ENCODE data around the gene NAPEPLD.
"Not testable (repeated sequence)": the region's sequence is repeated elsewhere in the genome, so short reads cannot be mapped to it uniquely, and the experiment has no call there.

Gene NAPEPLD

GRCh38 chr7:103114576-103115008, 34.3 kb downstream of the NAPEPLD start:
- no peaks in the 10 kb centered on the region for H3K4me1 Mint-ChIP-seq (ENCODE audit: low read depth in 2 of 2)
- H3K27ac Mint-ChIP-seq: no peak overlapping the region
- peaks cover 11% of the 10 kb centered on the region for H3K36me3 Mint-ChIP-seq (ENCODE audit: insufficient read depth)
- ATAC-seq (replicated peaks) (no peak), DNase-seq (no peak)
- no peaks in the 10 kb centered on the region for H3K27me3 Mint-ChIP-seq
- H3K4me3 Mint-ChIP-seq: no peak overlapping the region
- H3K9me3 Mint-ChIP-seq: peaks cover 0 to 3% of the 10 kb centered on the region in 2 donors

DNA sequence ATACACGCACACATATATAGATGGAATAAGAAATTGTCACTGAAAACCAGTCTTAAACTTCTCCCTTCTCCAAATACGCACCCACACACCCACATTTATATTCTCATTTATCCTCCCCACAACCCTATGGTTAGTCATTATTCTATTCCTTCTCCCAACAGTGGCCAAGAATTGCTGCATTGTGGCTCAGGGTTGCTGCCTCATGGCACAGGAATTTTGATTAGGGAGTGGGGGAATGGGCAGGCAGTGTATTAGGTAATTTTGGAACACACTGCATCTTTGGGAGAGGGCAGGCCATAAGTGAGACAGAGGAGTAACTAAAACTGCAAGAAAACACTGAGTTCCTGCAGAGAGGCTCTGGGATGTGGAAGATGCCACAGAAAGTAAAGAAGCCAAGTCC, 35.7 kb downstream of the NAPEPLD start:
- no peak overlapping the region for H3K4me3 Mint-ChIP-seq
- DNase-seq (no peak), ATAC-seq (replicated peaks) (no peak)
- H3K9me3 Mint-ChIP-seq: peaks cover 1 to 8% of the 10 kb centered on the region in 2 donors
- peaks cover 3 to 6% of the 10 kb centered on the region in 2 donors for H3K4me1 Mint-ChIP-seq (ENCODE audit: low read depth in 2 of 2)
- no peak overlapping the region for H3K27ac Mint-ChIP-seq
- H3K27me3 Mint-ChIP-seq: no peaks in the 10 kb centered on the region
- peaks cover 10% of the 10 kb centered on the region for H3K36me3 Mint-ChIP-seq (ENCODE audit: insufficient read depth)

- DNase-seq; H3K4me3 Mint-ChIP-seq; H3K4me1 Mint-ChIP-seq (ENCODE audit: low read depth in 2 of 2); H3K27ac Mint-ChIP-seq; H3K9me3 Mint-ChIP-seq; ATAC-seq (replicated peaks); H3K27me3 Mint-ChIP-seq: not testable (repeated sequence)
- H3K36me3 Mint-ChIP-seq (ENCODE audit: insufficient read depth): peaks cover 13% of the 10 kb centered on the region
Observed at GRCh38 chr7:103106703-103107070, 42.2 kb downstream of the NAPEPLD start.

GRCh38 chr7:103106005-103106702, 42.7 kb downstream of the NAPEPLD start:
- no peaks in the 10 kb centered on the region for H3K27me3 Mint-ChIP-seq
- H3K4me3 Mint-ChIP-seq: no peak overlapping the region
- DNase-seq: no peak
- peaks cover 1 to 8% of the 10 kb centered on the region in 2 donors for H3K9me3 Mint-ChIP-seq
- H3K27ac Mint-ChIP-seq: peak overlapping the region in 1 of 2 donors; percentile 32
- H3K4me1 Mint-ChIP-seq (ENCODE audit: low read depth in 2 of 2): peaks cover 4 to 6% of the 10 kb centered on the region in 2 donors
- peaks cover 13% of the 10 kb centered on the region for H3K36me3 Mint-ChIP-seq (ENCODE audit: insufficient read depth)
- no peak for ATAC-seq (replicated peaks)

- H3K27me3 Mint-ChIP-seq: no peaks in the 10 kb centered on the region
- peaks cover 28% of the 10 kb centered on the region for H3K36me3 Mint-ChIP-seq (ENCODE audit: insufficient read depth)
- H3K4me3 Mint-ChIP-seq: no peak overlapping the region
Observed at GRCh38 chr7:103101543-103101942, 47.4 kb downstream of the NAPEPLD start.

GRCh38 chr7:103100348-103100747, 48.6 kb downstream of the NAPEPLD start:
- no peaks in the 10 kb centered on the region for H3K27me3 Mint-ChIP-seq
- no peaks in the 10 kb centered on the region for H3K4me1 Mint-ChIP-seq (ENCODE audit: low read depth in 2 of 2)
- ATAC-seq (replicated peaks) (no peak), DNase-seq (no peak)
- peak overlapping the region in 1 of 2 donors; percentile 1 for H3K27ac Mint-ChIP-seq
- no peaks in the 10 kb centered on the region for H3K9me3 Mint-ChIP-seq
- H3K4me3 Mint-ChIP-seq: no peak overlapping the region
- peaks cover 29% of the 10 kb centered on the region for H3K36me3 Mint-ChIP-seq (ENCODE audit: insufficient read depth)

More at GRCh38 chr7:103101543-103101942, 47.4 kb downstream of the NAPEPLD start:
- Mint-ChIP-seq H3K9me3 (no peaks in the 10 kb centered on the region), H3K4me1 (ENCODE audit: low read depth in 2 of 2) (no peaks in the 10 kb centered on the region), H3K27ac (no peak overlapping the region)
- ATAC-seq (replicated peaks): no peak
- no peak for DNase-seq

DNA sequence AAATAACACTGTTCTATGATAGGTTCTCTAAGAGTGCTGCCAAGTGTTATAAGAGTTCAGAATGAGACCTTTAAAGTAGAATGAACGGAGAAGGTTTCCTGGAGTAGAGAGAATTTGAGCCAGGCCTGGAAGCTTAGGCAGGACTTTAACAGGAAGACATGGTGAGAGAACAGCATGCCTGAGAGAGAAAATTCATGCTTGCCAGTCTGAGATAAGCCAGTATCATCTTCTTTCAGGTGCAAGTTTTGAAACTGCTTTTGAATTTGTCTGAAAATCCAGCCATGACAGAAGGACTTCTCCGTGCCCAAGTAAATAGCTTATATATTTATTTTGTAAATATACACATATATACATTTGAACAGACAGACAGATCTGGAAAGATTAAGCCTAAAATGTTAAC, 51.9 kb downstream of the NAPEPLD start:
- ATAC-seq (replicated peaks): no peak

GRCh38 chr7:103095558-103095957, 53.3 kb downstream of the NAPEPLD start:
- not testable (repeated sequence) for H3K27ac Mint-ChIP-seq; ATAC-seq (replicated peaks); H3K4me3 Mint-ChIP-seq; H3K9me3 Mint-ChIP-seq; H3K27me3 Mint-ChIP-seq; H3K4me1 Mint-ChIP-seq (ENCODE audit: low read depth in 2 of 2); DNase-seq
- H3K36me3 Mint-ChIP-seq (ENCODE audit: insufficient read depth): peaks cover 20% of the 10 kb centered on the region

More for the DNA sequence above, 51.9 kb downstream of the NAPEPLD start:
- Mint-ChIP-seq H3K27ac (no peak overlapping the region), H3K4me3 (no peak overlapping the region), H3K36me3 (ENCODE audit: insufficient read depth) (peaks cover 27% of the 10 kb centered on the region), H3K27me3 (no peaks in the 10 kb centered on the region), H3K9me3 (no peaks in the 10 kb centered on the region), H3K4me1 (ENCODE audit: low read depth in 2 of 2) (no peaks in the 10 kb centered on the region)
- no peak for DNase-seq

- Mint-ChIP-seq H3K4me3 (no peak overlapping the region), H3K9me3 (no peaks in the 10 kb centered on the region), H3K4me1 (ENCODE audit: low read depth in 2 of 2) (no peaks in the 10 kb centered on the region), H3K27ac (peak overlapping the region in 1 of 2 donors; percentile 1), H3K27me3 (no peaks in the 10 kb centered on the region), H3K36me3 (ENCODE audit: insufficient read depth) (peaks cover 13% of the 10 kb centered on the region)
- ATAC-seq (replicated peaks) (no peak), DNase-seq (no peak)
Observed at GRCh38 chr7:103094102-103094501, 54.8 kb downstream of the NAPEPLD start.

GRCh38 chr7:103093429-103093828, 55.5 kb downstream of the NAPEPLD start:
- DNase-seq (no peak), ATAC-seq (replicated peaks) (no peak)
- Mint-ChIP-seq H3K27me3 (no peaks in the 10 kb centered on the region), H3K4me3 (no peak overlapping the region), H3K36me3 (ENCODE audit: insufficient read depth) (peaks cover 12% of the 10 kb centered on the region), H3K27ac (no peak overlapping the region), H3K9me3 (no peaks in the 10 kb centered on the region), H3K4me1 (ENCODE audit: low read depth in 2 of 2) (no peaks in the 10 kb centered on the region)

DNA sequence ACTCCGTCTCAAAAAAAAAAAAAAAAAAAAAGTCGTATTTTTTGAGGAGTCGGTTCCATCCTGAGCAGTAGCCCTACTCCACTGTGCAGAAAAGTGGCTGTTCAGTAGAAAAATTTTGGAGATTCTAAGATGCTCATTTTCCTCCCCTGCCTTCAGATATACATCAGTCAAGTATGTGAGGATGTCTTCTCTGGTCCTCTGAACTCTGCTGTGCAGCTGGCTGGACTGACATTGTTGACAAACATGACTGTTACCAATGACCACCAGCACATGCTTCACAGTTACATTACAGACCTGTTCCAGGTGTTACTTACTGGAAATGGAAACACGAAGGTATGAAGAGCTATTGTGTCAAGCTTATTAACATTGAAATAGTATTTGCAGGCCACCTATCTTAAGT, 56.6 kb downstream of the NAPEPLD start:
- H3K27ac Mint-ChIP-seq, H3K27me3 Mint-ChIP-seq: not testable (repeated sequence)

DNA sequence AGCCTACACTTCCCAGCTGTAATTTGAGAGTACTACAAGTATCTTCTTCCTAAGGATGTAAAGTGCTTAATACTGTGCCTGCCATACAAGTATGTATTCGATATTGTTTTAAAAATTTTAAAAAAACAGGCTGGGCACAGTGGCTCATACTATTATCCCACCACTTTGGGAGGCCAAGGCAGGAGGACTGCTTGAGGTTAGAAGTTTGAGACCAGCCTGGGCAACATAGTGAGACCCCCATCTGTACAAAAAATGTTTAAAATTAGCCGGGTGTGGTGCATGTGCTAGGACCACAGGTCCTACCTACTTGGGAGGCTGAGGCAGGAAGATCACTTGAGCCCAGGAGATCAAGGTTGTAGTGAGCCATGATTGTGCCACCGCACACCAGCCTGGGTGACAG, 65.7 kb downstream of the NAPEPLD start:
- Mint-ChIP-seq H3K4me1 (ENCODE audit: low read depth in 2 of 2) (peaks cover 9 to 19% of the 10 kb centered on the region in 2 donors), H3K4me3 (no peak overlapping the region), H3K36me3 (ENCODE audit: insufficient read depth) (peaks cover 28% of the 10 kb centered on the region), H3K27ac (no peak overlapping the region), H3K9me3 (no peaks in the 10 kb centered on the region), H3K27me3 (no peaks in the 10 kb centered on the region)
- no peak for DNase-seq
- no peak for ATAC-seq (replicated peaks)

More for the DNA sequence above, 56.6 kb downstream of the NAPEPLD start:
- not testable (repeated sequence) for ATAC-seq (replicated peaks); H3K4me3 Mint-ChIP-seq; H3K9me3 Mint-ChIP-seq; DNase-seq; H3K4me1 Mint-ChIP-seq (ENCODE audit: low read depth in 2 of 2)
- H3K36me3 Mint-ChIP-seq (ENCODE audit: insufficient read depth): peaks cover 19% of the 10 kb centered on the region

GRCh38 chr7:103082497-103082896, 66.4 kb downstream of the NAPEPLD start:
- Mint-ChIP-seq H3K4me3 (no peak overlapping the region), H3K27me3 (no peaks in the 10 kb centered on the region), H3K4me1 (ENCODE audit: low read depth in 2 of 2) (peaks cover 9 to 20% of the 10 kb centered on the region in 2 donors), H3K36me3 (ENCODE audit: insufficient read depth) (peaks cover 22% of the 10 kb centered on the region), H3K27ac (no peak overlapping the region), H3K9me3 (no peaks in the 10 kb centered on the region)
- no peak for DNase-seq
- no peak for ATAC-seq (replicated peaks)

DNA sequence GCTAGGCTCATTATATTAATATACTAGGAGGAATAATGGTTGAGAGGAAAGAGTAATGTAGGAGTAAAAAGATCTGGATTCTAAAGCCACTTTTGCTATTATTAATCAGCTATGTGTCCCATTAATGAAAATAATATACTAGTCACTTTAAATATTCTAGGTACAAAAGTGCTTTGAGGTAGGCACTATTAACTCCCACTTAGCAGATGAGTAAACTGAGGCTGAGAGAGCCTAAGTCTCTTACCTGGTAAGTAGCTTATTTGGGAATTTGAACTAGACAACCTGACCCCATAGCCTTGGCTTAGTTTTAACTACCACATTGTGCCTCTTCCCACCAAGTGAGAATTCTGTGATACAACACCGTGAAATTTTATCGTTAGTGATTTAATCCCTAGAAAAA, 68.0 kb downstream of the NAPEPLD start:
- Mint-ChIP-seq H3K9me3 (no peaks in the 10 kb centered on the region), H3K4me1 (ENCODE audit: low read depth in 2 of 2) (peaks cover 9 to 24% of the 10 kb centered on the region in 2 donors), H3K27ac (no peak overlapping the region), H3K4me3 (no peak overlapping the region), H3K27me3 (no peaks in the 10 kb centered on the region), H3K36me3 (ENCODE audit: insufficient read depth) (peaks cover 17% of the 10 kb centered on the region)
- ATAC-seq (replicated peaks) (no peak), DNase-seq (no peak)

Measured in effector memory CD8-positive, alpha-beta T cell (primary cell).